Progenitor cell of endocrine pancreas (in vitro differentiated cells): ENCODE data around the gene SMARCAL1. TPM values are rescaled to one million over a fixed set of nuclear protein-coding genes. Genes with fewer than 3 reads are reported as not detected.

ENCODE experiments used
- DNase-seq: peaks from one replicate; pipeline ENCODE4 v3.0.0; 2021; ENCODE audit warnings: low spot score; ENCODE audit not compliant: unreplicated experiment
- H3K27ac Mint-ChIP-seq: 2 replicates; pipeline ENCODE4 v1.8.0; 2021; ENCODE audit warnings: mild to moderate bottlenecking, moderate library complexity, mixed read lengths
- H3K27me3 Mint-ChIP-seq: 2 replicates; pipeline ENCODE4 v1.8.0; 2021; ENCODE audit warnings: mixed read lengths
- H3K36me3 Mint-ChIP-seq: 2 replicates; pipeline ENCODE4 v1.8.0; 2022; ENCODE audit warnings: mixed read lengths; ENCODE audit not compliant: insufficient read depth
- H3K4me1 Mint-ChIP-seq: 2 replicates; pipeline ENCODE4 v1.8.0; 2021; ENCODE audit warnings: low read depth, mixed read lengths
- H3K4me3 Mint-ChIP-seq: 2 replicates; pipeline ENCODE4 v1.8.0; 2021; ENCODE audit warnings: low read depth, mild to moderate bottlenecking, moderate library complexity, mixed read lengths
- H3K9me3 Mint-ChIP-seq: 2 replicates; pipeline ENCODE4 v1.8.0; 2021; ENCODE audit warnings: low read depth, mixed read lengths
- total RNA-seq: library from RNA; stranded (reverse); gene quantifications from 2 replicates; pipeline ENCODE4 v1.2.1, GENCODE V29; 2021
- TF ChIP-seq, protein P1 (sequence below): fragments of 200-600 bp; sonication (generic); IDR thresholded peaks from one replicate; pipeline ENCODE4 v1.5.0; 2021; ENCODE audit warnings: antibody characterized with exemption, mild to moderate bottlenecking; ENCODE audit not compliant: unreplicated experiment

Gene SMARCAL1
- total RNA-seq, 1 donor from 2014 or later = 38.1 TPM

DNA sequence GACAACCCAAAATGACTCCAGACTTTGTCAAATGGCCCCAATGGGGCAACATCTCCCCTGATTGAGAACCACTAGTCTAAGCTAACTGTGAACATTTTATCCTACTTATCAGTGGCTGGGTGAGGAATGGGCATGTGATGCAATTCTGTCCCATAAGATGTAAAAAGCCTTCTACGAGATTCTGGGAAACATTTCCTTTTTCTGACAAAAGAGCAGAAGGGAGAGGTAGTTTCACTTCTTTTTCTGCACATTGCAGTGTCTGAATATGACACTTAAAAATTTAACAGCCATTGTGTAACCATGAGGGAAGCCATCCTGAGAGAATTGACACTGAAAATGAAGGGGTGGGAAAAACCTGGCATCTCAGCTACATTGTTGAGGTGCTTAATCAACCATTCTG is 22.7 kb upstream of the SMARCAL1 start:
- Mint-ChIP-seq H3K27ac (no peak overlapping the region), H3K4me3 (no peak overlapping the region), H3K36me3 (no peaks in the 10 kb centered on the region), H3K27me3 (peaks cover 2% of the 10 kb centered on the region), H3K4me1 (no peaks in the 10 kb centered on the region), H3K9me3 (no peaks in the 10 kb centered on the region)
- no peak for DNase-seq
- TF ChIP-seq, protein P1, sequence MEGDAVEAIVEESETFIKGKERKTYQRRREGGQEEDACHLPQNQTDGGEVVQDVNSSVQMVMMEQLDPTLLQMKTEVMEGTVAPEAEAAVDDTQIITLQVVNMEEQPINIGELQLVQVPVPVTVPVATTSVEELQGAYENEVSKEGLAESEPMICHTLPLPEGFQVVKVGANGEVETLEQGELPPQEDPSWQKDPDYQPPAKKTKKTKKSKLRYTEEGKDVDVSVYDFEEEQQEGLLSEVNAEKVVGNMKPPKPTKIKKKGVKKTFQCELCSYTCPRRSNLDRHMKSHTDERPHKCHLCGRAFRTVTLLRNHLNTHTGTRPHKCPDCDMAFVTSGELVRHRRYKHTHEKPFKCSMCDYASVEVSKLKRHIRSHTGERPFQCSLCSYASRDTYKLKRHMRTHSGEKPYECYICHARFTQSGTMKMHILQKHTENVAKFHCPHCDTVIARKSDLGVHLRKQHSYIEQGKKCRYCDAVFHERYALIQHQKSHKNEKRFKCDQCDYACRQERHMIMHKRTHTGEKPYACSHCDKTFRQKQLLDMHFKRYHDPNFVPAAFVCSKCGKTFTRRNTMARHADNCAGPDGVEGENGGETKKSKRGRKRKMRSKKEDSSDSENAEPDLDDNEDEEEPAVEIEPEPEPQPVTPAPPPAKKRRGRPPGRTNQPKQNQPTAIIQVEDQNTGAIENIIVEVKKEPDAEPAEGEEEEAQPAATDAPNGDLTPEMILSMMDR = no peak

- TF ChIP-seq, protein P1 = no peak
- Mint-ChIP-seq H3K9me3 (no peaks in the 10 kb centered on the region), H3K4me3 (no peak overlapping the region), H3K4me1 (no peaks in the 10 kb centered on the region), H3K27me3 (peaks cover 11% of the 10 kb centered on the region), H3K27ac (no peak overlapping the region), H3K36me3 (no peaks in the 10 kb centered on the region)
- DNase-seq = no peak
These were observed 20.9 kb upstream of the SMARCAL1 start for GRCh38 chr2:216391401-216391800.

DNA sequence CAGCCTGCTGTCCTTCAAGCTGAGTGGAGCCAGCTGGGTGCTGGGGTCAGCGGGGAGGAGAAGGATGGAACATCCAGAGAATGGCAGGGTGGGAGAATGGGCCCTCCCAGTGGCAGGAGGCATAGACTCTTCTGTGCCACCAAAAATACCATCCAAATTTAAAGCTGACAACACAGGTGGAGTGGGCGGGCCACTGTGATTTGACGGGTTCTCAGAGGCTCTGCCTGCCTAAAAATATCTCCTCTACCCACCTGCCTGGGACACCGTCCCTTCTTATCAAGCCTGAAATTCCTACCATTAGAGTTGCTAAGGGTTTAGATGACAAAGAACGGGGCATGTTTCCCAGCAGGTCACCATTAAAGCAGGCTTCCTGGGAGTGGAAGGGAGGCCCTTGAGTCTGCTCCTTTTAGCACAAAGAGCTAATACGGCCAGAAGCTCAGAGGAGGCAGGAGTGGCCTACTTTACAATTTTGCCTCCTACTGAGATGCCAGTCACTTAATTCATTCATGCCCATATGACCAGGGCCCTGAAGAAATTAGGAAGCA is 20.2 kb upstream of the SMARCAL1 start:
- Mint-ChIP-seq H3K4me1 (no peaks in the 10 kb centered on the region), H3K27ac (no peak overlapping the region), H3K36me3 (no peaks in the 10 kb centered on the region), H3K4me3 (no peak overlapping the region), H3K9me3 (no peaks in the 10 kb centered on the region), H3K27me3 (peaks cover 11% of the 10 kb centered on the region)
- no peak for DNase-seq
- TF ChIP-seq, protein P1 = no peak

GRCh38 chr2:216392945-216393840 is 19.1 kb upstream of the SMARCAL1 start:
- Mint-ChIP-seq H3K9me3 (no peaks in the 10 kb centered on the region), H3K36me3 (no peaks in the 10 kb centered on the region), H3K4me3 (no peak overlapping the region), H3K27ac (no peak overlapping the region), H3K27me3 (peaks cover 11% of the 10 kb centered on the region), H3K4me1 (no peaks in the 10 kb centered on the region)
- DNase-seq = no peak
- TF ChIP-seq, protein P1 = no peak

- Mint-ChIP-seq H3K27ac (no peak overlapping the region), H3K9me3 (no peaks in the 10 kb centered on the region), H3K36me3 (no peaks in the 10 kb centered on the region), H3K4me3 (no peak overlapping the region), H3K4me1 (no peaks in the 10 kb centered on the region), H3K27me3 (peaks cover 11% of the 10 kb centered on the region)
- no peak for DNase-seq
- TF ChIP-seq, protein P1 = no peak
These were observed 17.4 kb upstream of the SMARCAL1 start for GRCh38 chr2:216394881-216395280.
